WTC11 (cell line): Measurements from ENCODE around the gene GRPEL1. TPM values are rescaled to one million over a fixed set of nuclear protein-coding genes. Genes with fewer than 3 reads are reported as not detected.
A peak's percentile ranks its signal among the peaks of the same experiment; 100 is the strongest.

Experiments used
- ATAC-seq: fragments of 200-7000 bp; cut with Tn5 transposase; 2 replicates; pipeline ENCODE4 v1.10.0; 2021; ENCODE audit warnings: mild to moderate bottlenecking, moderate library complexity
- CTCF ChIA-PET: fragments of 300-600 bp; sonication (Branson Sonifier 250); formaldehyde crosslinking; loops from one replicate; lab custom pipeline; 2021; ENCODE audit warnings: antibody characterized with exemption; lab: Charles Lee
- POLR2A ChIA-PET: fragments of 350-600 bp; sonication (Branson Sonifier 250); formaldehyde crosslinking; loops from one replicate; lab custom pipeline; 2021; ENCODE audit warnings: antibody characterized with exemption; lab: Charles Lee
- DNase-seq: peaks from one replicate; pipeline ENCODE4 v3.0.0; 2021; ENCODE audit warnings: low spot score
- H3K27ac Mint-ChIP-seq: 2 replicates; pipeline ENCODE4 v1.8.0; 2021; ENCODE audit warnings: mixed read lengths
- H3K27me3 Mint-ChIP-seq: 2 replicates; pipeline ENCODE4 v1.8.0; 2021; ENCODE audit warnings: low read depth, mild to moderate bottlenecking, moderate library complexity, mixed read lengths
- H3K36me3 Mint-ChIP-seq: 2 replicates; pipeline ENCODE4 v1.8.0; 2021; ENCODE audit warnings: mixed read lengths
- H3K4me1 Mint-ChIP-seq: 2 replicates; pipeline ENCODE4 v1.8.0; 2022; ENCODE audit warnings: mixed read lengths
- H3K4me3 Mint-ChIP-seq: 2 replicates; pipeline ENCODE4 v1.8.0; 2021; ENCODE audit warnings: mild to moderate bottlenecking, moderate library complexity, mixed read lengths
- H3K9me3 Mint-ChIP-seq: 2 replicates; pipeline ENCODE4 v1.8.0; 2021; ENCODE audit warnings: mixed read lengths
- AFF4 ChIP-seq: sonication (generic); formaldehyde crosslinking; IDR thresholded peaks from 2 replicates; pipeline ENCODE4 v1.8.1; 2023; ENCODE audit warnings: mild to moderate bottlenecking, missing genetic modification reagents, borderline replicate concordance
- CREB1 ChIP-seq: sonication (generic); formaldehyde crosslinking; IDR thresholded peaks from 2 replicates; pipeline ENCODE4 v1.8.0; 2023; ENCODE audit warnings: mild to moderate bottlenecking, missing genetic modification reagents
- CREM ChIP-seq: sonication (generic); formaldehyde crosslinking; IDR thresholded peaks from 2 replicates; pipeline ENCODE4 v1.8.1; 2022; ENCODE audit warnings: mild to moderate bottlenecking, missing genetic modification reagents, moderate library complexity
- CTCF ChIP-seq: fragments of 200-600 bp; IDR thresholded peaks from 2 replicates; pipeline ENCODE4 v1.8.0; 2022; ENCODE audit warnings: antibody characterized with exemption
- EMX1 ChIP-seq: fragments of 250-450 bp; sonication (Bioruptor Pico); IDR thresholded peaks from 2 replicates; pipeline ENCODE4 v1.8.0; 2021; ENCODE audit warnings: mild to moderate bottlenecking
- ERG ChIP-seq: fragments of 250-450 bp; sonication (Bioruptor Pico); IDR thresholded peaks from 2 replicates; pipeline ENCODE4 v1.8.0; 2021; ENCODE audit warnings: mild to moderate bottlenecking
- PRRX2 ChIP-seq: fragments of 250-450 bp; sonication (Bioruptor Pico); IDR thresholded peaks from 2 replicates; pipeline ENCODE4 v1.8.0; 2021; ENCODE audit warnings: mild to moderate bottlenecking
- SP1 ChIP-seq: sonication (generic); formaldehyde crosslinking; conservative IDR thresholded peaks from 2 replicates; pipeline ENCODE4 v1.8.1; 2022; ENCODE audit warnings: missing genetic modification reagents
- USF2 ChIP-seq: sonication (generic); formaldehyde crosslinking; IDR thresholded peaks from 2 replicates; pipeline ENCODE4 v1.8.1; 2023; ENCODE audit warnings: mild to moderate bottlenecking, missing genetic modification reagents, moderate library complexity
- ZBTB21 ChIP-seq: sonication (generic); formaldehyde crosslinking; IDR thresholded peaks from 2 replicates; pipeline ENCODE4 v1.8.1; 2023; ENCODE audit warnings: mild to moderate bottlenecking, missing genetic modification reagents, borderline replicate concordance
- ZBTB43 ChIP-seq: sonication (generic); formaldehyde crosslinking; IDR thresholded peaks from 2 replicates; pipeline ENCODE4 v1.8.1; 2023; ENCODE audit warnings: mild to moderate bottlenecking, missing genetic modification reagents
- ZNF219 ChIP-seq: sonication (generic); formaldehyde crosslinking; IDR thresholded peaks from 2 replicates; pipeline ENCODE4 v1.8.0; 2023; ENCODE audit warnings: missing genetic modification reagents, mild to moderate bottlenecking, borderline replicate concordance
- total RNA-seq: library from RNA; stranded (reverse); gene quantifications from 3 replicates; pipeline ENCODE4 v1.2.3, GENCODE V29; 2021
- TF ChIP-seq, protein P1 (sequence below): sonication (generic); formaldehyde crosslinking; IDR thresholded peaks from 2 replicates; pipeline ENCODE4 v1.8.0; 2022; ENCODE audit warnings: missing genetic modification reagents
- TF ChIP-seq, protein P2 (sequence below): sonication (generic); formaldehyde crosslinking; IDR thresholded peaks from 2 replicates; pipeline ENCODE4 v1.8.1; 2022; ENCODE audit warnings: low read depth, mild to moderate bottlenecking, moderate library complexity, missing genetic modification reagents, borderline replicate concordance

Gene GRPEL1
- total RNA-seq, 1 experiment from 2014 or later, result 50.0 TPM

- TF ChIP-seq CTCF (no peak), EMX1 (CRISPR knock-in tag) (no peak)
Measured at GRCh38 chr4:7025040-7025602, 42.7 kb downstream of the GRPEL1 start (continued).

DNA sequence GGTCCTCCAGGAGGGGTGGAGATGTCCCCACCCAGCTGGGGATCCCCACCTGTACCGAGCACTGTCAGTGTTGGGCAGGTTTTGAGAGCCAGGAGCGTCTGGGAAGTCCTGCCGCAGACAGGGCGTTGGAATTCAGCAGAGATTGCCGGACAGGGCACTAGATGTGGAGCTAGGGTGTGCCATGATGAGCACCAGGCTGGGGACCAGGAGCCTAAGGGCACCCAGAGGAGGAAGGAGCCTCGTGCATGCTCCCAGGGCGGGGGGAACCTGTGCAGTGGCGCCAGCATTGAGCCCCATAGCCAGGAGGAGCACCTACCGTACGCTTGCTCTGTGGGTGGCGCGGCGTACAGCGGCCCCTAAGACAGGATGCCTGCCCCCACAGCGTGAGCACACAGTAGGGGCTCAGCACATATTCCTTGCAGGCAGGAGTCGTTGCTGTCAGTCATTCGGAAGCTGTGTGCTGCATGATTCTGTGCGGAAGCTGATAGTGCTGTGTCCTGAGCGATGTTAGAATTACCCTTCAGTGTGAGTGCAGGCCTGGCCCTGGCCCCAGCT lies 43.5 kb downstream of the GRPEL1 start:
- no peaks in the 10 kb centered on the region for H3K9me3 Mint-ChIP-seq
- H3K27ac Mint-ChIP-seq, result peak overlapping the region; percentile 7; the same call in 1 of the 2 replicates
- ATAC-seq, result no peak
- H3K36me3 Mint-ChIP-seq, result peaks cover 35% of the 10 kb centered on the region
- no peak for DNase-seq
- H3K27me3 Mint-ChIP-seq, result no peaks in the 10 kb centered on the region
- H3K4me3 Mint-ChIP-seq, result no peak overlapping the region
- no peak for TF ChIP-seq CREB1
- TF ChIP-seq ZBTB43 (CRISPR knock-in tag), result no peak
- no peak for TF ChIP-seq ZNF219 (CRISPR knock-in tag)
- no peak for TF ChIP-seq CREM (CRISPR knock-in tag)
- TF ChIP-seq SP1 (CRISPR knock-in tag), result no peak
- TF ChIP-seq, protein P1, sequence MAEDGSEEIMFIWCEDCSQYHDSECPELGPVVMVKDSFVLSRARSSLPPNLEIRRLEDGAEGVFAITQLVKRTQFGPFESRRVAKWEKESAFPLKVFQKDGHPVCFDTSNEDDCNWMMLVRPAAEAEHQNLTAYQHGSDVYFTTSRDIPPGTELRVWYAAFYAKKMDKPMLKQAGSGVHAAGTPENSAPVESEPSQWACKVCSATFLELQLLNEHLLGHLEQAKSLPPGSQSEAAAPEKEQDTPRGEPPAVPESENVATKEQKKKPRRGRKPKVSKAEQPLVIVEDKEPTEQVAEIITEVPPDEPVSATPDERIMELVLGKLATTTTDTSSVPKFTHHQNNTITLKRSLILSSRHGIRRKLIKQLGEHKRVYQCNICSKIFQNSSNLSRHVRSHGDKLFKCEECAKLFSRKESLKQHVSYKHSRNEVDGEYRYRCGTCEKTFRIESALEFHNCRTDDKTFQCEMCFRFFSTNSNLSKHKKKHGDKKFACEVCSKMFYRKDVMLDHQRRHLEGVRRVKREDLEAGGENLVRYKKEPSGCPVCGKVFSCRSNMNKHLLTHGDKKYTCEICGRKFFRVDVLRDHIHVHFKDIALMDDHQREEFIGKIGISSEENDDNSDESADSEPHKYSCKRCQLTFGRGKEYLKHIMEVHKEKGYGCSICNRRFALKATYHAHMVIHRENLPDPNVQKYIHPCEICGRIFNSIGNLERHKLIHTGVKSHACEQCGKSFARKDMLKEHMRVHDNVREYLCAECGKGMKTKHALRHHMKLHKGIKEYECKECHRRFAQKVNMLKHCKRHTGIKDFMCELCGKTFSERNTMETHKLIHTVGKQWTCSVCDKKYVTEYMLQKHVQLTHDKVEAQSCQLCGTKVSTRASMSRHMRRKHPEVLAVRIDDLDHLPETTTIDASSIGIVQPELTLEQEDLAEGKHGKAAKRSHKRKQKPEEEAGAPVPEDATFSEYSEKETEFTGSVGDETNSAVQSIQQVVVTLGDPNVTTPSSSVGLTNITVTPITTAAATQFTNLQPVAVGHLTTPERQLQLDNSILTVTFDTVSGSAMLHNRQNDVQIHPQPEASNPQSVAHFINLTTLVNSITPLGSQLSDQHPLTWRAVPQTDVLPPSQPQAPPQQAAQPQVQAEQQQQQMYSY, result no peak
- no peak for TF ChIP-seq ZBTB21
- TF ChIP-seq, protein P2, sequence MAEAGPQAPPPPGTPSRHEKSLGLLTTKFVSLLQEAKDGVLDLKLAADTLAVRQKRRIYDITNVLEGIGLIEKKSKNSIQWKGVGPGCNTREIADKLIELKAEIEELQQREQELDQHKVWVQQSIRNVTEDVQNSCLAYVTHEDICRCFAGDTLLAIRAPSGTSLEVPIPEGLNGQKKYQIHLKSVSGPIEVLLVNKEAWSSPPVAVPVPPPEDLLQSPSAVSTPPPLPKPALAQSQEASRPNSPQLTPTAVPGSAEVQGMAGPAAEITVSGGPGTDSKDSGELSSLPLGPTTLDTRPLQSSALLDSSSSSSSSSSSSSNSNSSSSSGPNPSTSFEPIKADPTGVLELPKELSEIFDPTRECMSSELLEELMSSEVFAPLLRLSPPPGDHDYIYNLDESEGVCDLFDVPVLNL, result no peak
- TF ChIP-seq USF2, result no peak
- TF ChIP-seq AFF4 (CRISPR knock-in tag), result no peak
- no peak for TF ChIP-seq ERG (CRISPR knock-in tag)
- TF ChIP-seq PRRX2 (CRISPR knock-in tag), result no peak
- ChIA-PET CTCF (interaction anchor here (0.6 kb wide), 1 partner anchor 18 kb away, joined by 3 read pairs; a partner anchor contains a TSS), POLR2A (no interaction called here)
- peaks cover 25% of the 10 kb centered on the region for H3K4me1 Mint-ChIP-seq
